HepG2 (cell line): Measurements from ENCODE around the gene NLRP8. TPM values are rescaled to one million over a fixed set of nuclear protein-coding genes. Genes with fewer than 3 reads are reported as not detected.

ENCODE experiments used
- ATAC-seq: fragments of 200-7000 bp; cut with Tn5 transposase; 3 replicates; pipeline ENCODE4 v1.9.1; 2020; ENCODE audit warnings: mild to moderate bottlenecking, moderate library complexity
- BruUV-seq: library from RNA; stranded (reverse); fragments of 400-500 nt; replicated peaks from 2 replicates; lab custom pipeline; 2021; lab: Mats Ljungman, UMichigan
- CTCF ChIA-PET: fragments of 300-600 bp; formaldehyde crosslinking; extraction: SDS; loops from one replicate; lab custom pipeline; 2021; ENCODE audit warnings: low total read pairs, inconsistent platforms, low intra/inter-chr PET ratio; lab: Yijun Ruan, JAX
- POLR2A ChIA-PET: fragments of 350-600 bp; sonication (Branson Sonifier 250); formaldehyde crosslinking; loops from one replicate; lab custom pipeline; 2020; ENCODE audit warnings: antibody characterized with exemption, inconsistent platforms; lab: Yijun Ruan, JAX
- DNase-seq: peaks from one replicate; pipeline ENCODE4 v3.0.0-alpha.2; 2015; ENCODE audit warnings: low spot score
- FAIRE-seq: peaks from 3 replicates; lab custom pipeline; 2011; peaks lifted over from hg19 to GRCh38; lab: Jason Lieb, UNC
- H2AFZ ChIP-seq: one replicate; pipeline ENCODE4 v1.6.1; 2011; ENCODE audit warnings: low read length, inconsistent platforms
- H3K27ac ChIP-seq: fragments of 300-600 bp; 3 replicates; pipeline ENCODE4 v1.8.0; 2011; ENCODE audit warnings: mixed run types, mild to moderate bottlenecking, mixed read lengths, low read length, inconsistent platforms; ENCODE audit not compliant: insufficient read depth; ENCODE audit errors: extremely low read length
- H3K27me3 ChIP-seq, 2 experiments: fragments of 200-600 bp in 1 of 2; 2 replicates in 1 of 2; 3 replicates in 1 of 2; pipeline versions ENCODE4 v1.6.0 to v1.8.0; 2011; ENCODE audit warnings: low read length in 2 of 2, mild to moderate bottlenecking in 2 of 2, moderate library complexity in 2 of 2, inconsistent platforms in 1 of 2; ENCODE audit not compliant: insufficient read depth in 2 of 2, control insufficient read depth in 1 of 2
- H3K36me3 ChIP-seq, 2 experiments: fragments of 200-600 bp in 1 of 2; replicated peaks in 1 of 2; 2 replicates in 1 of 2; 3 replicates in 1 of 2; pipeline versions ENCODE4 v1.5.1 to v1.8.0; 2011; ENCODE audit warnings: low read length in 2 of 2, inconsistent platforms in 1 of 2; ENCODE audit not compliant: insufficient read depth in 2 of 2, control insufficient read depth in 1 of 2
- H3K4me1 ChIP-seq: 2 replicates; pipeline ENCODE4 v1.5.1; 2012; ENCODE audit warnings: low read length, inconsistent platforms; ENCODE audit not compliant: insufficient read depth
- H3K4me2 ChIP-seq: 2 replicates; pipeline ENCODE4 v1.6.0; 2011; ENCODE audit warnings: low read depth, low read length, inconsistent platforms
- H3K4me3 ChIP-seq, 3 experiments: fragments of 200-600 bp in 1 of 3; sonication (generic), shearing (Covaris generic) in 1 of 3; replicated peaks in 1 of 3; 2 replicates each; pipeline ENCODE4 v1.5.1; 2011 to 2016; ENCODE audit warnings: low read length in 3 of 3, inconsistent platforms in 2 of 3, low read depth in 2 of 3, mild to moderate bottlenecking in 2 of 3, control low read depth in 1 of 3, mixed read lengths in 1 of 3; ENCODE audit not compliant: insufficient read depth in 1 of 3
- H3K79me2 ChIP-seq: one replicate; pipeline ENCODE4 v1.6.1; 2011; ENCODE audit warnings: low read length, inconsistent platforms; ENCODE audit not compliant: insufficient read depth
- H3K9ac ChIP-seq: 2 replicates; pipeline ENCODE4 v1.6.0; 2011; ENCODE audit warnings: mild to moderate bottlenecking, low read depth, low read length, inconsistent platforms; ENCODE audit not compliant: insufficient read depth
- H3K9me3 ChIP-seq: 2 replicates; pipeline ENCODE4 v1.5.1; 2012; ENCODE audit warnings: mild to moderate bottlenecking, low read length
- H4K20me1 ChIP-seq: 2 replicates; pipeline ENCODE4 v1.6.0; 2011; ENCODE audit warnings: inconsistent platforms, mild to moderate bottlenecking, low read length, moderate library complexity; ENCODE audit not compliant: insufficient read depth
- CCDC6 ChIP-seq: sonication (generic); formaldehyde crosslinking; IDR thresholded peaks from 2 replicates; pipeline ENCODE4 v1.8.1; 2022; ENCODE audit warnings: mild to moderate bottlenecking, missing genetic modification reagents, moderate library complexity
- IRX3 ChIP-seq: sonication (generic); formaldehyde crosslinking; IDR thresholded peaks from 2 replicates; pipeline ENCODE4 v1.8.1; 2023; ENCODE audit warnings: mild to moderate bottlenecking, low read depth, missing genetic modification reagents, borderline replicate concordance
- SRF ChIP-seq: IDR thresholded peaks from 2 replicates; pipeline ENCODE4 v1.6.1; 2011; ENCODE audit warnings: mild to moderate bottlenecking, low read depth, low read length, moderate library complexity
- XBP1 ChIP-seq: sonication (generic); formaldehyde crosslinking; IDR thresholded peaks from 2 replicates; pipeline ENCODE4 v1.5.0; 2020; ENCODE audit warnings: missing genetic modification reagents
- ZBTB7A ChIP-seq: sonication (generic); formaldehyde crosslinking; IDR thresholded peaks from 2 replicates; pipeline ENCODE4 v1.8.0; 2022; ENCODE audit warnings: mild to moderate bottlenecking, missing genetic modification reagents
- ZC3H13 ChIP-seq: sonication (generic); formaldehyde crosslinking; IDR thresholded peaks from 2 replicates; pipeline ENCODE4 v1.8.1; 2023; ENCODE audit warnings: mild to moderate bottlenecking, missing genetic modification reagents, moderate library complexity
- ZFAT ChIP-seq: sonication (generic); formaldehyde crosslinking; conservative IDR thresholded peaks from 2 replicates; pipeline ENCODE4 v1.8.1; 2023; ENCODE audit warnings: missing genetic modification reagents, inconsistent platforms
- ZFP62 ChIP-seq: sonication (generic); formaldehyde crosslinking; IDR thresholded peaks from 2 replicates; pipeline ENCODE4 v1.4.0; 2020; ENCODE audit warnings: missing genetic modification reagents
- WGBS: methylation state at CpG from one replicate; pipeline ENCODE4 v1.1.6; 2017; ENCODE audit warnings: low lambda C conversion rate; 5-methylcytosine and 5-hydroxymethylcytosine counted together
- in situ Hi-C: cut with HindIII; loops from 2 replicates; pipeline ENCODE4 v1.10.0; 2017; ENCODE audit warnings: low pct_unique_long_range_greater_than_20kb; ENCODE audit not compliant: extremely low pct_ligation_motif_present
- intact Hi-C: fragments of 100-400 bp; cut with micrococcal nuclease; formaldehyde crosslinking; loops from one replicate; pipeline ENCODE4 v1.10.0; 2022; ENCODE audit not compliant: unreplicated experiment
- polyA plus RNA-seq, 8 experiments: library from polyadenylated mRNA; depleted of rRNA in 3 of 8; stranded (reverse) in 7 of 8; unstranded in 1 of 8; fragments of >200 nt; fragmentation: Illumina TruSeq in 4 of 8; extraction: Trizol in 4 of 8; gene quantifications; 2 replicates each; pipeline versions ENCODE4 v1.2.1 to v1.2.3, GENCODE V29; 2011 to 2016; ENCODE audit warnings: low read depth in 4 of 8, missing spikeins in 1 of 8, mixed read lengths in 1 of 8; ENCODE audit not compliant: insufficient read depth in 1 of 8
- total RNA-seq, 5 experiments: library from RNA; depleted of rRNA; stranded (reverse); fragments of >200 nt; fragmentation: Illumina TruSeq; extraction: Trizol; gene quantifications; 2 replicates each; pipeline ENCODE4 v1.2.3, GENCODE V29; 2016; ENCODE audit warnings: low read depth in 1 of 5

The NLRP8 gene
- total and polyA plus RNA-seq, 2 of the 13 experiments (the other 11 are each of a cell fraction or from before 2014, with no cell fraction given), result not detected

GRCh38 chr19:55986487-55986886 lies 38.9 kb downstream of the NLRP8 start, which contains the start of gene NLRP5:
NLRP5 (plus strand) TSS chr19:55986775.
- DNase-seq (no peak), ATAC-seq (no peak), FAIRE-seq (no peak)
- H3K27me3 ChIP-seq, result peaks cover 0 to 19% of the 10 kb centered on the region in 2 experiments; a peak in 1 of 5 replicates
- intact Hi-C loops, result no loop called here
- H3K79me2 ChIP-seq, result no peaks in the 10 kb centered on the region
- no peak within 1 kb of the TSS for H3K4me2 ChIP-seq
- no peak within 1 kb of the TSS for H3K27ac ChIP-seq
- H3K4me3 ChIP-seq, result no peak within 1 kb of the TSS
- no TSS peak for BruUV-seq
- in situ Hi-C loops, result no loop called here
- ChIA-PET POLR2A (no interaction called here), CTCF (no interaction called here)
- H2AFZ ChIP-seq, result no peak within 1 kb of the TSS
- no peaks in the 10 kb centered on the region for H3K9me3 ChIP-seq
- no peaks in the 10 kb centered on the region for H3K36me3 ChIP-seq
- H4K20me1 ChIP-seq, result no peaks in the 10 kb centered on the region
- H3K4me1 ChIP-seq, result no peaks in the 10 kb centered on the region
- no peak within 1 kb of the TSS for H3K9ac ChIP-seq
- WGBS, result 9% methylated on average over 5 of the region's 10 CpGs
- no peak for TF ChIP-seq ZC3H13
- TF ChIP-seq, all 625 proteins: peak for 0

GRCh38 chr19:55990831-55991230 lies 43.2 kb downstream of the NLRP8 start:
- no peak overlapping the region for H3K27ac ChIP-seq
- POLR2A ChIA-PET, result no interaction called here

More at GRCh38 chr19:55990831-55991230, 43.2 kb downstream of the NLRP8 start:
- no peak for DNase-seq
- Histone ChIP-seq H3K79me2 (no peaks in the 10 kb centered on the region), H3K9ac (no peak overlapping the region), H3K4me3 (no peak overlapping the region), H2AFZ (no peak overlapping the region), H3K4me2 (no peak overlapping the region), H4K20me1 (no peaks in the 10 kb centered on the region), H3K27me3 (peaks cover 0 to 19% of the 10 kb centered on the region in 2 experiments; a peak in 1 of 5 replicates), H3K4me1 (no peaks in the 10 kb centered on the region), H3K9me3 (no peaks in the 10 kb centered on the region), H3K36me3 (no peaks in the 10 kb centered on the region)
- BruUV-seq, result no TSS peak
- TF ChIP-seq XBP1 (no peak), ZBTB7A (CRISPR knock-in tag) (no peak), IRX3 (CRISPR knock-in tag) (no peak), ZFAT (CRISPR knock-in tag) (no peak), SRF (no peak), ZFP62 (CRISPR knock-in tag) (no peak), CCDC6 (CRISPR knock-in tag) (no peak)
- CTCF ChIA-PET, result no interaction called here
- no peak for ATAC-seq
- no peak for FAIRE-seq
- intact Hi-C loops, result no loop called here
- WGBS, result 14% methylated on average over 5 of the region's 5 CpGs
- in situ Hi-C loops, result no loop called here
